HEK293 (cell line): ENCODE results near the gene THSD4.

Experiments
- CTCF ChIA-PET: fragments of 350-600 bp; formaldehyde crosslinking; extraction: SDS; loops from one replicate; lab custom pipeline; 2021; ENCODE audit warnings: antibody characterized with exemption; lab: Yijun Ruan, JAX
- POLR2A ChIA-PET: fragments of 300-600 bp; formaldehyde crosslinking; extraction: SDS; loops from one replicate; lab custom pipeline; 2020; ENCODE audit warnings: antibody characterized with exemption, inconsistent platforms; lab: Yijun Ruan, JAX
- H3K27ac ChIP-seq: fragments of 200-500 bp; sonication (Bioruptor generic); 2 replicates; pipeline ENCODE4 v1.5.1; 2014; ENCODE audit warnings: low read depth, low read length, control low read depth, inconsistent platforms; ENCODE audit errors: extremely low read depth
- H3K36me3 ChIP-seq, 2 experiments: fragments of 200-500 bp in 1 of 2; sonication (Bioruptor generic) in 1 of 2; 1 replicate in 1 of 2; 2 replicates in 1 of 2; pipeline ENCODE4 v1.5.1; 2014 to 2017; ENCODE audit warnings: inconsistent platforms in 2 of 2, low read length in 2 of 2; ENCODE audit not compliant: control insufficient read depth in 2 of 2, insufficient read depth in 1 of 2
- H3K4me1 ChIP-seq: fragments of 200-500 bp; sonication (Bioruptor generic); 2 replicates; pipeline ENCODE4 v1.5.1; 2014; ENCODE audit warnings: mild to moderate bottlenecking, low read length, inconsistent platforms; ENCODE audit not compliant: control insufficient read depth, insufficient read depth
- H3K4me3 ChIP-seq: 2 replicates; pipeline ENCODE4 v1.5.1; 2011; ENCODE audit warnings: low read depth, mild to moderate bottlenecking, control low read depth, low read length, moderate library complexity
- H3K9me3 ChIP-seq: fragments of 200-500 bp; sonication (Bioruptor generic); 2 replicates; pipeline ENCODE4 v1.5.1; 2014; ENCODE audit warnings: low read depth, low read length, inconsistent platforms; ENCODE audit not compliant: control insufficient read depth, insufficient read depth
- HOXD13 ChIP-seq: sonication (generic); formaldehyde crosslinking; IDR thresholded peaks from 2 replicates; pipeline ENCODE4 v1.8.0; 2022; ENCODE audit warnings: missing genetic modification reagents, borderline replicate concordance
- OSR2 ChIP-seq: fragments of 450-650 bp; formaldehyde crosslinking; IDR thresholded peaks from 2 replicates; pipeline ENCODE4 v1.5.1; 2016; ENCODE audit warnings: missing biosample characterization, missing genetic modification characterization
- OVOL3 ChIP-seq: fragments of 450-650 bp; formaldehyde crosslinking; IDR thresholded peaks from 2 replicates; pipeline ENCODE4 v1.5.1; 2016; ENCODE audit warnings: missing biosample characterization, missing genetic modification characterization
- PRDM1 ChIP-seq: fragments of 450-650 bp; formaldehyde crosslinking; IDR thresholded peaks from 2 replicates; pipeline ENCODE4; 2016; ENCODE audit warnings: missing biosample characterization, missing genetic modification characterization
- YY1 ChIP-seq: fragments of 450-650 bp; formaldehyde crosslinking; IDR thresholded peaks from 2 replicates; pipeline ENCODE4 v1.5.1; 2018; ENCODE audit warnings: missing biosample characterization, missing genetic modification characterization
- ZBTB10 ChIP-seq: fragments of 450-650 bp; formaldehyde crosslinking; IDR thresholded peaks from 2 replicates; pipeline ENCODE4 v1.5.1; 2016; ENCODE audit warnings: missing biosample characterization, missing genetic modification characterization
- ZBTB20 ChIP-seq: fragments of 450-650 bp; formaldehyde crosslinking; IDR thresholded peaks from 2 replicates; pipeline ENCODE4 v1.5.1; 2016; ENCODE audit warnings: missing biosample characterization, missing genetic modification characterization
- ZBTB48 ChIP-seq: fragments of 450-650 bp; formaldehyde crosslinking; IDR thresholded peaks from 2 replicates; pipeline ENCODE4 v1.5.1; 2016; ENCODE audit warnings: missing biosample characterization, missing genetic modification characterization
- ZBTB6 ChIP-seq: fragments of 450-650 bp; formaldehyde crosslinking; IDR thresholded peaks from 2 replicates; pipeline ENCODE4 v1.5.1; 2017; ENCODE audit warnings: missing biosample characterization, missing genetic modification characterization
- ZBTB8A ChIP-seq: fragments of 450-650 bp; formaldehyde crosslinking; IDR thresholded peaks from 2 replicates; pipeline ENCODE4 v1.5.1; 2016; ENCODE audit warnings: missing biosample characterization, missing genetic modification characterization
- ZFHX2 ChIP-seq: fragments of 450-650 bp; formaldehyde crosslinking; conservative IDR thresholded peaks from 2 replicates; pipeline ENCODE4 v1.5.1; 2016; ENCODE audit warnings: missing biosample characterization, missing genetic modification characterization
- ZNF18 ChIP-seq: fragments of 450-650 bp; formaldehyde crosslinking; IDR thresholded peaks from 2 replicates; pipeline ENCODE4 v1.5.1; 2016; ENCODE audit warnings: missing biosample characterization, missing genetic modification characterization
- ZNF221 ChIP-seq: fragments of 450-650 bp; formaldehyde crosslinking; IDR thresholded peaks from 2 replicates; pipeline ENCODE4 v1.5.1; 2017; ENCODE audit warnings: missing biosample characterization, missing genetic modification characterization, borderline replicate concordance
- ZNF248 ChIP-seq: fragments of 450-650 bp; formaldehyde crosslinking; IDR thresholded peaks from 2 replicates; pipeline ENCODE4 v1.5.1; 2017; ENCODE audit warnings: missing biosample characterization, missing genetic modification characterization
- ZNF324 ChIP-seq: fragments of 450-650 bp; formaldehyde crosslinking; IDR thresholded peaks from 2 replicates; pipeline ENCODE4 v1.5.1; 2016; ENCODE audit warnings: missing biosample characterization, missing genetic modification characterization
- ZNF335 ChIP-seq: fragments of 450-650 bp; formaldehyde crosslinking; conservative IDR thresholded peaks from 2 replicates; pipeline ENCODE4 v1.5.1; 2016; ENCODE audit warnings: missing biosample characterization, missing genetic modification characterization
- ZNF362 ChIP-seq: fragments of 450-650 bp; formaldehyde crosslinking; IDR thresholded peaks from 2 replicates; pipeline ENCODE4 v1.5.1; 2016; ENCODE audit warnings: missing biosample characterization, missing genetic modification characterization
- ZNF366 ChIP-seq: fragments of 450-650 bp; formaldehyde crosslinking; conservative IDR thresholded peaks from 2 replicates; pipeline ENCODE4 v1.5.1; 2016; ENCODE audit warnings: missing biosample characterization, missing genetic modification characterization
- ZNF416 ChIP-seq: fragments of 450-650 bp; formaldehyde crosslinking; IDR thresholded peaks from 2 replicates; pipeline ENCODE4 v1.5.1; 2016; ENCODE audit warnings: missing biosample characterization, missing genetic modification characterization
- ZNF501 ChIP-seq: fragments of 450-650 bp; formaldehyde crosslinking; IDR thresholded peaks from 2 replicates; pipeline ENCODE4 v1.5.1; 2016; ENCODE audit warnings: missing biosample characterization, missing genetic modification characterization
- ZNF513 ChIP-seq: fragments of 450-650 bp; IDR thresholded peaks from 2 replicates; pipeline ENCODE4 v1.5.1; 2018; ENCODE audit warnings: missing biosample characterization, missing genetic modification characterization
- ZNF560 ChIP-seq: fragments of 450-650 bp; formaldehyde crosslinking; IDR thresholded peaks from 2 replicates; pipeline ENCODE4 v1.5.1; 2017; ENCODE audit warnings: missing biosample characterization, missing genetic modification characterization, borderline replicate concordance
- ZNF624 ChIP-seq: fragments of 450-650 bp; formaldehyde crosslinking; IDR thresholded peaks from 2 replicates; pipeline ENCODE4 v1.5.1; 2017; ENCODE audit warnings: missing biosample characterization, missing genetic modification characterization
- ZNF677 ChIP-seq: fragments of 450-650 bp; IDR thresholded peaks from 2 replicates; pipeline ENCODE4 v1.5.0; 2018; ENCODE audit warnings: missing biosample characterization, mild to moderate bottlenecking, missing genetic modification characterization, moderate library complexity
- ZNF785 ChIP-seq: fragments of 450-650 bp; formaldehyde crosslinking; IDR thresholded peaks from 2 replicates; pipeline ENCODE4 v1.5.1; 2016; ENCODE audit warnings: missing biosample characterization, missing genetic modification characterization
- ZNF830 ChIP-seq: fragments of 450-650 bp; IDR thresholded peaks from 2 replicates; pipeline ENCODE4 v1.5.0; 2018; ENCODE audit warnings: missing biosample characterization, missing genetic modification characterization, low read depth, mild to moderate bottlenecking, moderate library complexity

The THSD4 gene

GRCh38 chr15:71591057-71591456 lies 475.8 kb downstream of the THSD4 start:
- TF ChIP-seq OVOL3 (tag by site-specific recombination) (no peak), ZNF513 (tag by site-specific recombination) (no peak), ZBTB10 (tag by site-specific recombination) (no peak), ZBTB6 (no peak), ZNF362 (tag by site-specific recombination) (peak; percentile 49; the same call in 1 of the 2 replicates), ZNF785 (no peak)
- Histone ChIP-seq H3K36me3 (no peaks in the 10 kb centered on the region), H3K4me3 (no peak overlapping the region), H3K9me3 (no peaks in the 10 kb centered on the region), H3K4me1 (no peaks in the 10 kb centered on the region), H3K27ac (no peak overlapping the region)
- ChIA-PET CTCF (interaction anchor here (0.7 to 2.1 kb wide), 4 partner anchors 10 to 499 kb away, joined by 4 to 17 read pairs (median 10); no protein-coding TSS in a partner anchor), POLR2A (no interaction called here)

GRCh38 chr15:71592203-71592602 lies 476.9 kb downstream of the THSD4 start:
- CTCF ChIA-PET, result interaction anchor here (2.1 kb wide), 1 partner anchor 17 kb away, joined by 17 read pairs; no protein-coding TSS in a partner anchor
- TF ChIP-seq ZBTB20 (tag by site-specific recombination), result no peak
- no peak for TF ChIP-seq ZNF416 (tag by site-specific recombination)
- no peak for TF ChIP-seq ZNF560
- TF ChIP-seq ZNF501 (tag by site-specific recombination), result no peak
- no peak for TF ChIP-seq ZNF324 (tag by site-specific recombination)
- no peak for TF ChIP-seq OSR2 (tag by site-specific recombination)
- TF ChIP-seq ZNF18, result no peak
- no peak for TF ChIP-seq ZNF221 (tag by site-specific recombination)
- no peak for TF ChIP-seq ZBTB48 (tag by site-specific recombination)
- no peak for TF ChIP-seq PRDM1
- TF ChIP-seq ZNF366 (tag by site-specific recombination), result no peak
- no peak for TF ChIP-seq ZNF830 (tag by site-specific recombination)
- no peak for TF ChIP-seq ZBTB8A (tag by site-specific recombination)
- TF ChIP-seq ZNF335 (tag by site-specific recombination), result no peak
- no peak for TF ChIP-seq YY1
- TF ChIP-seq ZNF624, result no peak
- TF ChIP-seq HOXD13 (CRISPR knock-in tag), result no peak
- TF ChIP-seq ZNF248, result no peak
- TF ChIP-seq ZNF677 (tag by site-specific recombination), result no peak
- TF ChIP-seq ZFHX2 (tag by site-specific recombination), result no peak
- H3K36me3 ChIP-seq, result no peaks in the 10 kb centered on the region
- H3K9me3 ChIP-seq, result no peaks in the 10 kb centered on the region
- POLR2A ChIA-PET, result interaction anchor here (0.7 kb wide), 1 partner anchor 8 kb away, joined by 3 read pairs; no protein-coding TSS in a partner anchor
- H3K27ac ChIP-seq, result no peak overlapping the region
- no peaks in the 10 kb centered on the region for H3K4me1 ChIP-seq
- no peak overlapping the region for H3K4me3 ChIP-seq
